GM06990 (cell line): ENCODE results near the gene PITX2.

Experiments used
- DNase-seq: peaks from one replicate; pipeline ENCODE4 v3.0.0-alpha.2; 2011; ENCODE audit not compliant: insufficient read length; ENCODE audit errors: extremely low read depth
- H3K27me3 ChIP-seq: replicated peaks from 2 replicates; pipeline ENCODE4 v1.6.0; 2011; ENCODE audit warnings: low read length; ENCODE audit not compliant: control insufficient read depth, insufficient read depth
- H3K36me3 ChIP-seq: 2 replicates; pipeline ENCODE4 v1.5.1; 2011; ENCODE audit warnings: low read length; ENCODE audit not compliant: control insufficient read depth, insufficient read depth
- H3K4me3 ChIP-seq: replicated peaks from 2 replicates; pipeline ENCODE4 v1.5.1; 2011; ENCODE audit warnings: low read depth, mild to moderate bottlenecking, control low read depth, low read length
- TF ChIP-seq, protein P1 (sequence below): IDR thresholded peaks from 2 replicates; pipeline ENCODE4 v1.5.1; 2011; ENCODE audit warnings: low read length, control low read depth, mild to moderate bottlenecking, inconsistent platforms; ENCODE audit not compliant: insufficient read depth, poor library complexity, severe bottlenecking

PITX2 gene

DNA sequence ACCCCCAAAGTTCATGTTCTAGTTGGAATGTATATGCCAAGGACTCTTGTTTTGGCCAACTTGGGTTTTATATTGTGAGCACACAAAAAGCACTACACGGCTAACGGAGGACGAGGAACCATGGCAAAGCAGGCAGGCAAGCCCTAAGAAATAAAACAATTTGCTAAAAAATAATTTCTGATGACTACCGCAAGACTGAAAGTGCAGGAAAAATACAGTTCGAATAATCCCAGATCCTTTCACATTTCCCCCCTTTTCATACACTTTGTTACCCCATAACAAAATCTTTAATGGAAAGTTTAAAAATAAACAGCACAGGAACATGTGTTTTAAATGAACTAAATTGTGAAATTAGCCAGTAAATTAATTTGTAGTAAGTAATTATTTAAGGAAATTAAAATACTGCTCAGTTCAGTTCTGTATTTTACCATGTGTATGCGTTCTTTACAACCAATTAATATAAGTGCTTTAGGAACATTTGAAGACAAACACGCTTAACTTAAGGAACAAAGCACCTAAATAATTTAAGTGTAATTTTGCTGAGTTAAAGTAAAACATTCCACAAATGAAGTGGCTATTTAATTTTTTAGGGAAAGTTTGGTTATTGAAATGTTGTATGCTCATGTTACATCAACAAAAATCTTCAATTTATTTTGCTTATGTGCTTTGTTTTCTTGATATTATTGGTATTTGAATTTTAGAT is 12.4 kb upstream of the PITX2 start:
- TF ChIP-seq, protein P1, sequence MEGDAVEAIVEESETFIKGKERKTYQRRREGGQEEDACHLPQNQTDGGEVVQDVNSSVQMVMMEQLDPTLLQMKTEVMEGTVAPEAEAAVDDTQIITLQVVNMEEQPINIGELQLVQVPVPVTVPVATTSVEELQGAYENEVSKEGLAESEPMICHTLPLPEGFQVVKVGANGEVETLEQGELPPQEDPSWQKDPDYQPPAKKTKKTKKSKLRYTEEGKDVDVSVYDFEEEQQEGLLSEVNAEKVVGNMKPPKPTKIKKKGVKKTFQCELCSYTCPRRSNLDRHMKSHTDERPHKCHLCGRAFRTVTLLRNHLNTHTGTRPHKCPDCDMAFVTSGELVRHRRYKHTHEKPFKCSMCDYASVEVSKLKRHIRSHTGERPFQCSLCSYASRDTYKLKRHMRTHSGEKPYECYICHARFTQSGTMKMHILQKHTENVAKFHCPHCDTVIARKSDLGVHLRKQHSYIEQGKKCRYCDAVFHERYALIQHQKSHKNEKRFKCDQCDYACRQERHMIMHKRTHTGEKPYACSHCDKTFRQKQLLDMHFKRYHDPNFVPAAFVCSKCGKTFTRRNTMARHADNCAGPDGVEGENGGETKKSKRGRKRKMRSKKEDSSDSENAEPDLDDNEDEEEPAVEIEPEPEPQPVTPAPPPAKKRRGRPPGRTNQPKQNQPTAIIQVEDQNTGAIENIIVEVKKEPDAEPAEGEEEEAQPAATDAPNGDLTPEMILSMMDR: no peak
- H3K27me3 ChIP-seq: no peaks in the 10 kb centered on the region
- DNase-seq: no peak
- H3K4me3 ChIP-seq: no peak overlapping the region
- H3K36me3 ChIP-seq: no peaks in the 10 kb centered on the region

GRCh38 chr4:110634350-110635162 is 11.7 kb upstream of the PITX2 start:
- no peak for DNase-seq
- Histone ChIP-seq H3K36me3 (no peaks in the 10 kb centered on the region), H3K4me3 (no peak overlapping the region), H3K27me3 (peaks cover 2% of the 10 kb centered on the region)
- TF ChIP-seq, protein P1: no peak

GRCh38 chr4:110633358-110634341 is 10.8 kb upstream of the PITX2 start:
- H3K4me3 ChIP-seq: no peak overlapping the region
- TF ChIP-seq, protein P1: no peak
- no peaks in the 10 kb centered on the region for H3K36me3 ChIP-seq
- no peak for DNase-seq
- peaks cover 3% of the 10 kb centered on the region for H3K27me3 ChIP-seq

GRCh38 chr4:110632506-110633357 is 9.9 kb upstream of the PITX2 start:
- Histone ChIP-seq H3K4me3 (no peak overlapping the region), H3K36me3 (no peaks in the 10 kb centered on the region), H3K27me3 (peaks cover 3% of the 10 kb centered on the region)
- TF ChIP-seq, protein P1: no peak
- DNase-seq: no peak
